ENCODE data around the gene FXR2.

- TF ChIP-seq EZH2phosphoT487 (IDR thresholded peaks at IDR 0.05): no peak
- no peak for TF ChIP-seq CTCF (IDR thresholded peaks at IDR 0.05)
- peak; percentile 20 for TF ChIP-seq EZH2 (IDR thresholded peaks at IDR 0.05)
Observed at GRCh38 chr17:7548585-7549400, 65.9 kb downstream of the FXR2 start, which contains the start of gene TNFSF12.
